Uterus (tissue), 4 donors: Measurements from ENCODE around the gene MBD5. TPM values are rescaled to one million over a fixed set of nuclear protein-coding genes. Genes with fewer than 3 reads are reported as not detected.
A peak's percentile ranks its signal among the peaks of the same experiment; 100 is the strongest.

ENCODE experiments used
- DNase-seq, 2 donors: peaks; one replicate each; pipeline ENCODE4 v3.0.0-alpha.2; 2019 to 2020
- H3K27ac ChIP-seq, 2 donors: fragments of 200-600 bp; sonication (generic); 1 replicate in 1 of 2; 2 replicates in 1 of 2; pipeline ENCODE4 v1.5.1; 2016 to 2018
- H3K27me3 ChIP-seq, 2 donors: fragments of 200-600 bp; sonication (generic); one replicate each; pipeline ENCODE4 v1.5.1; 2018 to 2019; ENCODE audit warnings: control low read depth in 1 of 2
- H3K36me3 ChIP-seq, 2 donors: fragments of 200-600 bp; sonication (generic); one replicate each; pipeline ENCODE4 v1.5.1; 2019; ENCODE audit warnings: control low read depth in 1 of 2
- H3K4me1 ChIP-seq, 2 donors: fragments of 200-600 bp; sonication (generic); one replicate each; pipeline ENCODE4 v1.5.1; 2018 to 2019; ENCODE audit warnings: control low read depth in 1 of 2
- H3K4me3 ChIP-seq, 2 donors: fragments of 200-600 bp; sonication (generic); 1 replicate in 1 of 2; 2 replicates in 1 of 2; pipeline ENCODE4 v1.5.1; 2018 to 2019; ENCODE audit warnings: mild to moderate bottlenecking in 1 of 2
- H3K9me3 ChIP-seq, 2 donors: fragments of 200-600 bp; sonication (generic); one replicate each; pipeline ENCODE4 v1.5.1; 2019; ENCODE audit warnings: control low read depth in 1 of 2
- CTCF ChIP-seq, 4 experiments: fragments of 200-600 bp in 2 of 4; fragments of 450-650 bp in 2 of 4; sonication (generic) in 2 of 4; IDR thresholded peaks; one replicate each; pipeline ENCODE4 v1.5.1; 2016 to 2019; ENCODE audit warnings: antibody characterized with exemption in 4 of 4, mild to moderate bottlenecking in 2 of 4, moderate library complexity in 1 of 4
- POLR2A ChIP-seq, 2 donors: fragments of 450-650 bp; IDR thresholded peaks; one replicate each; pipeline ENCODE4 v1.6.1; 2016; ENCODE audit warnings: antibody characterized with exemption in 2 of 2, mild to moderate bottlenecking in 1 of 2, moderate library complexity in 1 of 2
- intact Hi-C: fragments of 100-400 bp; cut with DNase I; formaldehyde crosslinking; loops from one replicate; pipeline ENCODE4 v1.15.1; 2023; ENCODE audit warnings: low total_unique reads
- total RNA-seq, 4 donors: library from RNA; depleted of rRNA in 3 of 4; stranded (reverse); fragments of >200 nt in 3 of 4; gene quantifications; one replicate each; pipeline versions ENCODE4 v1.1.0 to v1.2.4, GENCODE V29; 2014 to 2023
- donor health status: DM: yes; HTN: yes; CAD: no.

MBD5 gene
- total RNA-seq, 4 donors from 2014 or later: 17.4 to 77.9 (median 51.5) TPM

GRCh38 chr2:148194882-148195281 lies 174.0 kb downstream of the MBD5 start:
- DNase-seq: no peak
- H3K4me3 ChIP-seq: no peak overlapping the region
- no peak overlapping the region for H3K27ac ChIP-seq
- no peaks in the 10 kb centered on the region for H3K36me3 ChIP-seq
- H3K4me1 ChIP-seq: no peaks in the 10 kb centered on the region
- H3K9me3 ChIP-seq: no peaks in the 10 kb centered on the region
- H3K27me3 ChIP-seq: no peaks in the 10 kb centered on the region
- TF ChIP-seq CTCF (IDR thresholded peaks at IDR 0.05) (no peak), POLR2A (IDR thresholded peaks at IDR 0.05) (no peak)
- intact Hi-C loops: no loop called here

GRCh38 chr2:148201075-148202004 lies 180.4 kb downstream of the MBD5 start:
- H3K36me3 ChIP-seq: no peaks in the 10 kb centered on the region
- intact Hi-C loops: no loop called here
- H3K4me1 ChIP-seq: no peaks in the 10 kb centered on the region
- no peak overlapping the region for H3K4me3 ChIP-seq
- no peaks in the 10 kb centered on the region for H3K9me3 ChIP-seq
- no peak for DNase-seq
- H3K27me3 ChIP-seq: no peaks in the 10 kb centered on the region
- no peak overlapping the region for H3K27ac ChIP-seq
- TF ChIP-seq POLR2A (IDR thresholded peaks at IDR 0.05) (no peak), CTCF (IDR thresholded peaks at IDR 0.05) (peak in 1 of 4 experiments; percentile 5)

GRCh38 chr2:148202237-148202636 lies 181.3 kb downstream of the MBD5 start:
- H3K27ac ChIP-seq: no peak overlapping the region
- no peaks in the 10 kb centered on the region for H3K9me3 ChIP-seq
- H3K4me3 ChIP-seq: no peak overlapping the region
- no peaks in the 10 kb centered on the region for H3K4me1 ChIP-seq
- DNase-seq: no peak
- intact Hi-C loops: no loop called here
- no peak for TF ChIP-seq CTCF (IDR thresholded peaks at IDR 0.05)
- no peaks in the 10 kb centered on the region for H3K36me3 ChIP-seq
- H3K27me3 ChIP-seq: no peaks in the 10 kb centered on the region

- Histone ChIP-seq H3K9me3 (no peaks in the 10 kb centered on the region), H3K36me3 (no peaks in the 10 kb centered on the region), H3K4me3 (no peak overlapping the region), H3K4me1 (no peaks in the 10 kb centered on the region), H3K27me3 (no peaks in the 10 kb centered on the region), H3K27ac (no peak overlapping the region)
- DNase-seq: no peak
- no peak for TF ChIP-seq CTCF (IDR thresholded peaks at IDR 0.05)
- no peak for TF ChIP-seq POLR2A (IDR thresholded peaks at IDR 0.05)
- intact Hi-C loops: no loop called here
Observed at GRCh38 chr2:148207111-148207510, 186.2 kb downstream of the MBD5 start.

- Histone ChIP-seq H3K36me3 (no peaks in the 10 kb centered on the region), H3K4me1 (no peaks in the 10 kb centered on the region), H3K27ac (no peak overlapping the region), H3K9me3 (no peaks in the 10 kb centered on the region), H3K27me3 (no peaks in the 10 kb centered on the region), H3K4me3 (no peak overlapping the region)
- intact Hi-C loops: no loop called here
- TF ChIP-seq POLR2A (IDR thresholded peaks at IDR 0.05): no peak
- TF ChIP-seq CTCF (IDR thresholded peaks at IDR 0.05): no peak
- DNase-seq: no peak
Observed at GRCh38 chr2:148209603-148210002, 188.7 kb downstream of the MBD5 start.
